ENCODE measurements around the gene CCDC83. TPM values are rescaled to one million over a fixed set of nuclear protein-coding genes. Genes with fewer than 3 reads are reported as not detected.

Gene CCDC83
- total RNA-seq, 1 experiment from 2014 or later, result not detected

GRCh38 chr11:85953491-85954143, 98.4 kb downstream of the CCDC83 start:
- Histone ChIP-seq H4K91ac (ENCODE audit: insufficient read length, low read depth, low read length) (no peak overlapping the region), H2BK20ac (ENCODE audit: low read depth, low read length, poor library complexity, severe bottlenecking) (no peak overlapping the region), H4K5ac (ENCODE audit: insufficient read length, low read depth, low read length) (no peak overlapping the region), H3K4me2 (ENCODE audit: insufficient read depth, insufficient read length, low read length) (no peak overlapping the region), H3K56ac (ENCODE audit: insufficient read length, low read depth, low read length) (no peak overlapping the region), H3K27ac (ENCODE audit: insufficient read length, low read depth, low read length) (no peak overlapping the region), H3K9me3 (ENCODE audit: control insufficient read depth, low read depth, low read length) (no peaks in the 10 kb centered on the region), H3K23ac (ENCODE audit: insufficient read length, low read depth, low read length) (no peak overlapping the region), H3K27me3 (ENCODE audit: insufficient read depth, low read length) (no peaks in the 10 kb centered on the region), H2BK5ac (ENCODE audit: insufficient read length, low read length) (no peak overlapping the region), H3K79me1 (ENCODE audit: insufficient read depth, low read depth, low read length, poor library complexity, severe bottlenecking) (no peaks in the 10 kb centered on the region), H3T11ph (ENCODE audit: low read length) (no peak overlapping the region), H3K4me1 (ENCODE audit: insufficient read depth, low read length) (no peaks in the 10 kb centered on the region), H2AK5ac (ENCODE audit: insufficient read length, low read length) (no peak overlapping the region), H3K23me2 (ENCODE audit: insufficient read length, low read depth, low read length, poor library complexity, severe bottlenecking) (no peaks in the 10 kb centered on the region), H3K14ac (ENCODE audit: insufficient read depth, low read length) (no peak overlapping the region), H3K9ac (ENCODE audit: extremely low read depth, insufficient read length, low read length) (no peak overlapping the region), H3K79me2 (ENCODE audit: insufficient read depth, low read length) (no peaks in the 10 kb centered on the region), H2BK12ac (ENCODE audit: insufficient read length, low read depth, low read length) (no peak overlapping the region), H4K8ac (replicated peaks; ENCODE audit: insufficient read length, low read depth, low read length) (no peak overlapping the region), H3K18ac (ENCODE audit: insufficient read length, low read depth, low read length) (no peak overlapping the region), H2AFZ (ENCODE audit: low read length) (no peak overlapping the region), H2BK120ac (ENCODE audit: low read depth, low read length, poor library complexity, severe bottlenecking) (no peak overlapping the region), H2BK15ac (ENCODE audit: low read depth, low read length) (no peak overlapping the region), H4K20me1 (ENCODE audit: control insufficient read depth, insufficient read depth, insufficient read length) (no peaks in the 10 kb centered on the region), H3K4ac (ENCODE audit: low read depth, low read length) (no peak overlapping the region)
- no peak for TF ChIP-seq CTCF (conservative IDR thresholded peaks at IDR 0.05)
- H3K4me1 Mint-ChIP-seq, result no peaks in the 10 kb centered on the region
- peaks cover 13 to 44% (median 32%) of the 10 kb centered on the region in 3 experiments; a peak in 6 of 7 replicates for H3K36me3 Mint-ChIP-seq (ENCODE audit: insufficient read depth in 1 of 3, low read depth in 3 of 3)
- no peaks in the 10 kb centered on the region; a peak in 2 of 5 replicates for H3K9me3 Mint-ChIP-seq
- H3K27ac Mint-ChIP-seq, result no peak overlapping the region
- no peak overlapping the region for H3K4me3 Mint-ChIP-seq
- DNase-seq, result no peak
- no CpG with 5 or more reads among the region's 2 CpGs for WGBS (ENCODE audit: extremely low coverage, insufficient read length, low lambda C conversion rate)
- H3K27me3 Mint-ChIP-seq (ENCODE audit: low read depth), result no peaks in the 10 kb centered on the region

Measured in H9 (cell line).